Activated CD4-positive, alpha-beta T cell treated with anti-CD3 and anti-CD28 coated beads for 36 hours (primary cell): ENCODE measurements around the gene COL12A1. TPM values are rescaled to one million over a fixed set of nuclear protein-coding genes. Genes with fewer than 3 reads are reported as not detected.

Experiments used
- ATAC-seq: fragments of 200-7000 bp; cut with Tn5 transposase; one replicate; pipeline ENCODE4 v1.10.0; 2021; ENCODE audit warnings: mild to moderate bottlenecking, moderate library complexity
- CTCF ChIA-PET: fragments of 350-600 bp; sonication (Branson Sonifier 250); formaldehyde crosslinking; loops from one replicate; lab custom pipeline; 2021; ENCODE audit warnings: antibody characterized with exemption; lab: Charles Lee
- POLR2A ChIA-PET: fragments of 350-600 bp; sonication (Branson Sonifier 250); formaldehyde crosslinking; loops from one replicate; lab custom pipeline; 2021; ENCODE audit warnings: antibody characterized with exemption, inconsistent platforms; lab: Charles Lee
- DNase-seq: peaks from one replicate; pipeline ENCODE4 v3.0.0-alpha.2; 2020
- H3K27ac Mint-ChIP-seq: one replicate; pipeline ENCODE4 v1.8.0; 2021; ENCODE audit warnings: mixed read lengths
- H3K27me3 Mint-ChIP-seq: one replicate; pipeline ENCODE4 v1.8.0; 2021; ENCODE audit warnings: mixed read lengths
- H3K36me3 Mint-ChIP-seq: one replicate; pipeline ENCODE4 v1.8.0; 2021; ENCODE audit warnings: low read depth, mixed read lengths
- H3K4me1 Mint-ChIP-seq: one replicate; pipeline ENCODE4 v1.8.0; 2021; ENCODE audit warnings: mixed read lengths
- H3K4me3 Mint-ChIP-seq: one replicate; pipeline ENCODE4 v1.8.0; 2021; ENCODE audit warnings: mild to moderate bottlenecking, moderate library complexity, mixed read lengths
- H3K9me3 Mint-ChIP-seq: one replicate; pipeline ENCODE4 v1.8.0; 2021; ENCODE audit warnings: low read depth, mixed read lengths
- intact Hi-C, 2 experiments: fragments of 100-400 bp; cut with DNase I in 1 of 2; cut with micrococcal nuclease in 1 of 2; formaldehyde crosslinking; loops; one replicate each; pipeline versions ENCODE4 v1.14.2 to v1.15.1; 2022 to 2024; cut with DNase I, micrococcal nuclease
- total RNA-seq, 2 experiments: library from RNA; stranded (reverse); gene quantifications; one replicate each; pipeline ENCODE4 v1.2.3, GENCODE V29; 2021

The COL12A1 gene
- total RNA-seq, 2 experiments from 2014 or later = 0.02 TPM

DNA sequence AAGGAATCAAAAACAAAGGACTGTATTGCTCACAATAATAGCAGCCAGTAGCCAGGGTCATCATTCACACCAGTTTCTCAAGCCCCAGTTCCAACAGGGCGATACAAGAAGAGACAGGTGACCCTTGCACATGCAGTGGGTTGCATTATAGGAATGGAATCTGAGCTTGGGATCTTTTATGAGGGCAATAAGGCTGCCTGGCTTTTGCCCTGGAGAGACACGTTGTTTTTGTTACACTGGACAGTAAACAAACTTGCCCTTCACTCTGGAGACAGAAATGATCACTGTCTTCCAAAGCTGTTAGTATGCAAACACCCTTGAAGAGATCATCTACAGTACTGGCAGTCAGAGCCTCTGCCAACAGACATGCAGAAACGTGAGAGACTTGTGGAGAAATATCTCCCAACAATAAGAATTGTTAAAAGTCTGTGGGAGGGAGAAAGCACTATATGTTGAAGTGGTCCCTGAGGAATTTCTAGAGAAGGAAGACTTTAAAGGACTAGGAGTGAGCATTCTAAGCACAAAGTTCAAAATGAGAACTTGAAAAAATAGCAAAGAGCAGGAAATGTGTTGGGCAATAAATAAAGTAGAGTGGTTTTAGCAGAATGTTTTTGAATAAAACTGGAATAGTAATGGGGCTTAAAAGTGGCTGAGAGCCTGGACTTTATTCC is 6.2 kb upstream of the COL12A1 start:
- no peaks in the 10 kb centered on the region for H3K36me3 Mint-ChIP-seq
- POLR2A ChIA-PET = no interaction called here
- intact Hi-C loops = loop anchor here (1.0 to 2.0 kb wide), 2 partner anchors 315 to 1473 kb away; no protein-coding TSS in a partner anchor
- H3K27me3 Mint-ChIP-seq = peaks cover 47% of the 10 kb centered on the region
- DNase-seq (no peak), ATAC-seq (no peak)
- H3K4me3 Mint-ChIP-seq = no peak overlapping the region
- CTCF ChIA-PET = interaction anchor here (0.7 to 5.6 kb wide), 16 partner anchors 9 to 1479 kb away, joined by 3 to 46 read pairs (median 6); no protein-coding TSS in a partner anchor
- H3K27ac Mint-ChIP-seq = no peak overlapping the region
- H3K9me3 Mint-ChIP-seq = no peaks in the 10 kb centered on the region
- H3K4me1 Mint-ChIP-seq = peaks cover 21% of the 10 kb centered on the region

DNA sequence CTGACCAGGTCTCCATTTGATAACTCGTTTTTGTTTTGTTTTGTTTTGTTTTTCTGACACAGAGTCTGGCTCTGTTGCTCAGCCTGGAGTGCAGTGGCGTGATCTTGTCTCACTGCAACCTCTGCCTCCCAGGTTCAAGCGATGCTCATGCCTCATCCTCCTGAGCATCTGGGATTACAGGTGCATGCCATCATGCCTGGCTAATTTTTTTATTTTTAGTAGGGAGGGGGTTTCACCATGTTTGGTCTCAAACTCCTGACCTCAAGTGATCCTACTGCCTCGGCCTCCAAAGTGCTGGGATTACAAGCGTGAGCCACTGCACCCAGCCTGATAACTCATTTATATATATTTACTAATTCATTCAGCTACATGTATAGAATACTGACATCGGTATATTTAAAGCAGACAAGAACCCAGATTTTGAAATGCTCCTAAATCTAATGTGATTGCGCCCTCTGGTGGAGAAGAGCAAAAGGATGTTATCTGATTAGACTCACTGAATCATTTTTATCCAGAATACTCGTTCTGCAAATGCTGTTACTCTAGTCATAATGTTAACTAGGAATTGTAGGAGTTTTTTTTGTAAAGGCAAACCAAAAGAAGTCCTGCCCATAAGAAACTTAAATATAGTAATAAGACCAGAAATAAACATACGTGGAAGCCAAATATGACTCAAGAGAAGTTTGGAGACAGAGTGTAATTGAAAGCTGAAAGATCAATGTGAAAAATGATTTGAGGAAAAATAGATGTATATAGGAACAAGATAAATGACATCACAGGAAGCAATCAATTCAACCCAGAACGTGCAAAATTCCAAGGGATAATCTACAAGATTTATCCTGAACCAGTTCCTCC is 5.3 kb upstream of the COL12A1 start:
- Mint-ChIP-seq H3K27me3 (peaks cover 53% of the 10 kb centered on the region), H3K9me3 (no peaks in the 10 kb centered on the region), H3K36me3 (no peaks in the 10 kb centered on the region), H3K27ac (no peak overlapping the region), H3K4me3 (no peak overlapping the region), H3K4me1 (peaks cover 29% of the 10 kb centered on the region)
- intact Hi-C loops = loop anchor here (1.0 to 2.0 kb wide), 2 partner anchors 316 to 1472 kb away; no protein-coding TSS in a partner anchor
- ATAC-seq (no peak), DNase-seq (peak; percentile 63)
- ChIA-PET CTCF (interaction anchor here (0.6 to 5.7 kb wide), 24 partner anchors 8 to 1478 kb away, joined by 3 to 72 read pairs (median 6); no protein-coding TSS in a partner anchor), POLR2A (no interaction called here)

DNA sequence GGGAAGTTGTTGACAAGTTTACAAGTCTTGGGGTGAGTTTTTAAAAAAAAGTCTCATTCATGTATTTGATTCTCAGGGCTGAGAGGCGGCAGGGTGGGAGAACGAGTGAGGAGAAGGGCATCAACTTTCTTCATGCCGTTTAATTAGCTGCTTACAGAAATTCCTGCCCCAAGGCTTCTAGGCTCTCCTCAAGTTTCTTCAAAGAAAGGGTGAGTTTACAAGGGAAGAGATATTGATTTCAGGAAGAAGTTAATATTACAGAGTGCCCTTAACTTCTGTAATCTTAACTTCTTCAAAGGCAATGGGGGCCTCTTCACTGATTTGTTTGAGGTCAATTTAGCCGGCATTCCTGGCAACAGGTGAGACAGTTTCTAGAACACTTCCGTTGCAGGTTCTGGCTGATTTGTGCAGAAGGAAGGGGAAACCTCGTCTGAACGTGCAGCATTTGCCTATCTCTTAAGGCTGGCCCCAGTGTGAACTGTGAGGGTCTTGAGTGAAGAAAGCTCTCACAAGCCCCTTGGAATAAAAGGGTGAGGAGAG is 3.4 kb upstream of the COL12A1 start:
- Mint-ChIP-seq H3K9me3 (no peaks in the 10 kb centered on the region), H3K4me3 (no peak overlapping the region), H3K36me3 (no peaks in the 10 kb centered on the region), H3K27ac (no peak overlapping the region), H3K27me3 (peaks cover 65% of the 10 kb centered on the region), H3K4me1 (peaks cover 48% of the 10 kb centered on the region)
- POLR2A ChIA-PET = no interaction called here
- no peak for DNase-seq
- no peak for ATAC-seq
- intact Hi-C loops = loop anchor here (1.0 to 10.0 kb wide), 10 partner anchors 634 to 1534 kb away; no protein-coding TSS in a partner anchor
- CTCF ChIA-PET = interaction anchor here (0.6 to 5.7 kb wide), 48 partner anchors 11 to 1739 kb away, joined by 3 to 72 read pairs (median 4); no protein-coding TSS in a partner anchor

GRCh38 chr6:75208298-75209183 is 2.7 kb upstream of the COL12A1 start:
- Mint-ChIP-seq H3K36me3 (no peaks in the 10 kb centered on the region), H3K4me3 (peak overlapping the region; percentile 37), H3K27ac (no peak overlapping the region), H3K27me3 (peaks cover 72% of the 10 kb centered on the region), H3K9me3 (no peaks in the 10 kb centered on the region), H3K4me1 (peaks cover 51% of the 10 kb centered on the region)
- ATAC-seq (peak; percentile 85), DNase-seq (peak; percentile 90)
- ChIA-PET CTCF (interaction anchor here (0.6 to 5.7 kb wide), 53 partner anchors 9 to 1549 kb away, joined by 3 to 72 read pairs (median 4); partner anchors contain the start of gene COX7A2), POLR2A (no interaction called here)
- intact Hi-C loops = loop anchor here (1.0 to 10.0 kb wide), 10 partner anchors 634 to 1534 kb away; no protein-coding TSS in a partner anchor

- ChIA-PET POLR2A (interaction anchor here (0.5 kb wide), 1 partner anchor 390 kb away, joined by 7 read pairs; no protein-coding TSS in a partner anchor), CTCF (interaction anchor here (0.9 to 5.7 kb wide), 5 partner anchors 15 to 1467 kb away, joined by 4 to 72 read pairs (median 5); no protein-coding TSS in a partner anchor)
- Mint-ChIP-seq H3K36me3 (no peaks in the 10 kb centered on the region), H3K27me3 (peaks cover 82% of the 10 kb centered on the region), H3K4me1 (peaks cover 58% of the 10 kb centered on the region), H3K9me3 (no peaks in the 10 kb centered on the region), H3K4me3 (peak overlapping the region; percentile 34), H3K27ac (no peak overlapping the region)
- peak; percentile 5 for ATAC-seq
- peak; percentile 16 for DNase-seq
- intact Hi-C loops = loop anchor here (5.0 to 10.0 kb wide), 4 partner anchors 632 to 1532 kb away; no protein-coding TSS in a partner anchor
These were observed 906 bp upstream of the COL12A1 start for GRCh38 chr6:75206576-75207342.

DNA sequence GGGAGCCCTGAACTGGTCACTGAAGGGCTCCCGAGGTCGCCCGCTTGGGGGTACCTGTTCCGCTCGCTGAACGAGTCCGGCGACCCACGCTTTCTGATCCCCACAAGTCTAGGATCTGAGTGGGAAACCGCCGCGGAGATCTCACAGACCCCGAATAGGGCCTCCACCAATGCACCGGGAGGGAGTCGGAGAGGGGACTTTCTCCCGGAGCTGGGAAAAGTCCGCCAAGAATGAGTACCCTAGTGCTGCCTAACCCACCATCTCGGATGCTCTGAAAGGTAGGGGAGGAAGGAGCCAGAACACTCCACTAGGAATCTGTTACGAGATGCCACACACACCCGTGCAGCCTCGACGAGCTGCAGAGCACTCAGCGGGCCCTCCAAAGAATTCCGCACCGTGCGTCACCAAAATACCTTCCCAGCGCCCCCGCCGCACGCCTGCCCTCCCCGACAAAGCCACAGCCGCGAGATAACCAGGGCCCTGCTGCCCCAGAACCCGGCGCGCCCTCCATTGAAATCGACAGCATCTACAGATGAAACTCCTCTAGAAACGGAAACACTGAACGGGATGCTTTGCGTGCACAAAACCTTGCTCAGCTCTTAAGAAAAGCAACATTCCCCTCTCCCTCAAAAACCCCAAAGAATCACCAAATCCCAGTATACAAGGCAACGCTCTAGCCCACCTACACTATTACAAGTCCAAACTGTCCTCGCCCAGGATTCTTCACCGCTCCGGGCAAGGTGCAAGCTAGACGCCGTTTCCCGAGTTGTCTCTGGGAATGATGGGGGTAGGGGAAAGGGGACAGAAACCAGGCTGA is 686 bp downstream of the COL12A1 start:
- peak; percentile 37 for DNase-seq
- POLR2A ChIA-PET = no interaction called here
- Mint-ChIP-seq H3K36me3 (no peaks in the 10 kb centered on the region), H3K9me3 (no peaks in the 10 kb centered on the region), H3K27me3 (peaks cover 82% of the 10 kb centered on the region), H3K4me3 (peak overlapping the region; percentile 49), H3K4me1 (peaks cover 58% of the 10 kb centered on the region), H3K27ac (no peak overlapping the region)
- CTCF ChIA-PET = interaction anchor here (0.7 to 5.7 kb wide), 6 partner anchors 10 to 1465 kb away, joined by 3 to 72 read pairs (median 6); no protein-coding TSS in a partner anchor
- intact Hi-C loops = loop anchor here (5.0 to 10.0 kb wide), 4 partner anchors 630 to 1530 kb away; no protein-coding TSS in a partner anchor
- ATAC-seq = no peak

DNA sequence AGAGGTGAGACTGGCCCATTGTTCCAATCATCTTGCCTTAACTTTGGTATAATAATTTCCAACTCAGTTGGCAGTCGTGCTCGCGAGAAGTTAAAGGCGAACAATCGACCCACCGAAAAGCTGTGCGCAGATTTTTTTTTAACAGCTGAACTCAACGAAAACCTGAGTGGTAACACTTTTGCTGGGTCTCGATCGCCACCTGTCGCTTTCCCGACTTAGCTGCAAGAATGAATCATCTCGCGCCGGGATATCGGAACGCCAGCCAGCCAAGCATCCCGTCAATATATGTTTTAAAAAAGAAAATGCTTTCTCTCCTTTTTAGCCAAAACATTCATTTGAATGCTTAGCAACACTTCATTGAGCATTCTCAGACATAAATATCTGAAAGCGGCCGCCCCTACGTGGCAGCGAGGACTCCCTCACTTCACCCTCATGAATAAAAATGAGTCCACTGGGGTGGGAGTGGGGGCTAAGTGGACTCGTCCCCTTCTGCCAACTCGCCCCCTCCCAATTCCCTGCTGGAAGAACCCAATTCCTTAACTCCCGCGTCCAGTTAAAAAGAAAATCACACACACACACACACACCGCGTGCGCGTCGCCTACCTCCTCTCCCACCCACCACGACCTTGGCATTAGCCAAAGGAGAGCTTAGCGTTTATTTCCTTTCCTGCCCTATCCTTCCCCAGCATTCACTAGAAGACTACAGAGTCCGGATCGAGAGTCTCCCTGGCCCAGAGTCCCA is 1.5 kb downstream of the COL12A1 start:
- Mint-ChIP-seq H3K36me3 (no peaks in the 10 kb centered on the region), H3K4me3 (peak overlapping the region; percentile 27), H3K9me3 (no peaks in the 10 kb centered on the region), H3K27me3 (peaks cover 79% of the 10 kb centered on the region), H3K4me1 (peaks cover 58% of the 10 kb centered on the region), H3K27ac (no peak overlapping the region)
- intact Hi-C loops = loop anchor here in 1 of 2 experiments (10.0 kb wide), 3 partner anchors 630 to 1530 kb away; no protein-coding TSS in a partner anchor
- no peak for ATAC-seq
- ChIA-PET POLR2A (no interaction called here), CTCF (interaction anchor here (0.6 to 2.0 kb wide), 19 partner anchors 9 to 1471 kb away, joined by 3 to 9 read pairs (median 4); no protein-coding TSS in a partner anchor)
- peak; percentile 78 for DNase-seq

GRCh38 chr6:75203721-75204120 is 2.1 kb downstream of the COL12A1 start:
- Mint-ChIP-seq H3K36me3 (no peaks in the 10 kb centered on the region), H3K4me1 (peaks cover 53% of the 10 kb centered on the region), H3K27ac (no peak overlapping the region), H3K9me3 (no peaks in the 10 kb centered on the region), H3K4me3 (no peak overlapping the region), H3K27me3 (peaks cover 75% of the 10 kb centered on the region)
- POLR2A ChIA-PET = no interaction called here
- CTCF ChIA-PET = interaction anchor here (0.6 to 2.0 kb wide), 20 partner anchors 8 to 1470 kb away, joined by 3 to 9 read pairs (median 4); no protein-coding TSS in a partner anchor
- ATAC-seq (no peak), DNase-seq (no peak)
- intact Hi-C loops = loop anchor here in 1 of 2 experiments (10.0 kb wide), 3 partner anchors 629 to 1529 kb away; no protein-coding TSS in a partner anchor
